Measurements from ENCODE around the gene AEBP1.
"Not testable (repeated sequence)": the region's sequence is repeated elsewhere in the genome, so short reads cannot be mapped to it uniquely, and the experiment has no call there.

Gene AEBP1

GRCh38 chr7:44121761-44122420 lies 17.7 kb downstream of the AEBP1 start:
- no peak for DNase-seq

- no peak for DNase-seq
Measured at GRCh38 chr7:44122529-44122928, 18.4 kb downstream of the AEBP1 start.

GRCh38 chr7:44123190-44124003 lies 19.3 kb downstream of the AEBP1 start, which contains the start of gene POLD2:
Gene POLD2 (minus strand): TSS chr7:44123548. CDS start chr7:44122053, 1,495 bp downstream.
- peak; percentile 94 to 96 (median 95) for DNase-seq

DNA sequence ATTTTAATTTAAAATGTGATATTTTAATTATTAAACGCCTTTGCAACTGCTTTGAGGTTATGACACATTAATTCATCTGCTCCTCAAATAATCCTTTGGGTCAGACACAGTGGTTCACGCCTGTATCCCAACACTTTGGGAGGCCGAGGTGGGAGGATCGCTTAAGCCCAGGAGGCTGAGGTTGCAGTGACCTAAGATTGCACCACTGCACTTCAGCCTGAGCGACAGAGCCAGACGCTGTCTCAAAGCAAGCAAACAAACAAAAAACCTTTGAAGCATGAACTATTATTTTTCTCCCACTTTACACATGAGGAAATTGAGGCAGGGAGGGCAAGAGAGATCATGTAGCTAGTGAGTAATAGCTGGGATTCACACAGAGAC lies 20.7 kb downstream of the AEBP1 start:
- no peak for DNase-seq

GRCh38 chr7:44126574-44126973 lies 22.4 kb downstream of the AEBP1 start:
- not testable (repeated sequence) for DNase-seq

GRCh38 chr7:44127161-44127560 lies 23.0 kb downstream of the AEBP1 start:
- no peak for DNase-seq

DNA sequence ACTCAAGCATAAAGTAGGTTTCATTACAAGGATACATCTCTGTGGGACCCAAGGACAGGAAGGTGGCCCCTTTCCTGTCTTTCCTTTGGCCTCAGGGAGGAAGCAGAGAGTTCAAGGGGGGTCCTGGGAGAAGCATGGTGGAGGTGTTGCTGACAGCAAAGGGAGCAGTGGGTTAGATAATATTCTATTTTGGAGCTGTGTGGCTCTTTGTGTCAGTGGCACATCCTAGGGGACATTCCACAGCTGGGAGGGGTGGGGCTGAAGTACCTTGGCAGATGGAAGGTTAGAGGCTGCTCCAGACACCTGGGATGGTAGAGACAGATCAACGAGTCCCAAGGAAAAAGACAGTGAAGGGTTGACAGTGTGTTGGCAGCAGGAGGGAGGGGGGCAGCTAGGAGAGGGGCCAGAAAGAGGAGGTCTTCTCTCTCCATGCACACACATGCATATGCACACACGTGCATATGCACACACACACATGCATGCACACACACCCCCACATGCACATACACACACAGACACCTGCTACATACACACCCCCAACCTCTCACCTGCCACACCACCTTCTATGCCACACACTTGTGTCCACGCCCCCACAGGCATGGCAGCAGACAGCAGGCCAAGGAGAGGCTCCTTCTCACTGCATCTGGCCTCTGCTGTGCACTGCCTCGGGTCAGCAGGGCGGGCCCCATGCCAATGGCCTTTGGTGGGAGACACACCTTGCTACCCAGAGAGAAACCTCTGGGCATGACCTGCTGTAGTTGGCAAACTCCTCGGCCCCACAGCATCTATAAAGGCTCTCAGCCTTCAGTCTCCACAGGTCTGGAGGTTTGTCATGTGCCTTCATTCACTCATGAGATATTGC lies 24.8 kb downstream of the AEBP1 start:
- DNase-seq, result no peak

DNA sequence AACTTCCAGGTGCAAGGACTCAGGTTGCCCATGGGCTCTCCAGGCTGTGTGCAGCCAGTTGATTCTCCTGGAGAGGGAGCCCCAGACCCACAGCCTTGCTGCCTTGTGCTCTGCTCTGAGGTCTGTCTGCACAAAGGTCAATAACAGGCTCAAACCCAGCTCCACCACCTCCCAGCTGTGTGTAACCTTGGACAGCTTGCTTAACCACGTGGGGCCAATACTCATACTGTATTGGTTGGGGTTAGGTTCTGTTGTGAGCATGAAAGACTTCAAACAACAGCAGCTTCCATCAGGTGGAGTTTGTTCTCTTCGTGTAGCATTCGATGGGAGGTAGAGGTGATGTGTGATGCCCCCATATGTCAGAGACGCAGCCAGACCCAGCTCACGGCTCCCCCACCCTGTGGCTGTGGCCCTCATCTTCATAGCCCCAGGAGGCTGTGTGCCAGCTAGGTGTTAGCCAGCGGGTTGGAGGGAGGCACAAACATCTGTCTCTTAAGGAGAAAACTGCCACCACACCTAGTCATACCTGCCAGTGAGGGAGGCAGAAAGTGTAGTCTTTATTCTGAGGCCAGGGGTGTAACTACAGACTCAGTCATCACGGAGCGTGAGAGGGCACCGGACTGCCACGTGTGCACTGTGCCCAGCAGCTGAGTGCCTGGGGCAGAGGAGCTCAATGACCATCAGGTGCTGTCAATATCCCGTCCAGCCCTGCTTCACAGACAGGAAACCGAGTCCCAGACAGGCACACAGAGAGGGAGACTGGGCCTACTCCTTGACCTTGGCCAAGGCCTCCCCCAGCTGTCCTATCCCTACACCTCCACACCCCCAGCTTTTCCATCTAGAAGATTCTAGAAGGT lies 27.3 kb downstream of the AEBP1 start:
- DNase-seq, result no peak

DNA sequence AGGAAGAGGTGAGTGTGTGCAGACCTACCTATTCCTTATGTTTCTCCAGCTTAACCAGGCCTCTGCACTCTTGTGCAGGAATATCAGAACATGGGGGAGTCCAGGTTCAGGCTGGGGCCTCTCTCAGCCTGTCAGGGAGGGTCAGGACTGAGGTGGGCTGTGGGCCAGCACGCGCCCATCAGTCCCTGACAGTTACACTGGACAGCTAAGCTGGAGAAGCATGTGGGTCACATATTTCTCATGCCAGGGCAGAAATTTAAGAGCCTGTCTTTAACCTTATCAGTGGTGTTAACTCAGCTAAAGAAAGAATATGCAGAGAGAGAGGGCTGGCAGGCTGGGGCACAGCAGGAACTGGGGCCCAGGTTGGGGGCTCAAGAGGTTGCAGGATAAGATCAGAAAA lies 27.9 kb downstream of the AEBP1 start:
- DNase-seq, result no peak

- no peak for DNase-seq
Measured at GRCh38 chr7:44133295-44133694, 29.1 kb downstream of the AEBP1 start.

- no peak for DNase-seq
Measured at GRCh38 chr7:44134943-44135628, 30.9 kb downstream of the AEBP1 start.

GRCh38 chr7:44136731-44137130 lies 32.6 kb downstream of the AEBP1 start:
- DNase-seq, result no peak

DNA sequence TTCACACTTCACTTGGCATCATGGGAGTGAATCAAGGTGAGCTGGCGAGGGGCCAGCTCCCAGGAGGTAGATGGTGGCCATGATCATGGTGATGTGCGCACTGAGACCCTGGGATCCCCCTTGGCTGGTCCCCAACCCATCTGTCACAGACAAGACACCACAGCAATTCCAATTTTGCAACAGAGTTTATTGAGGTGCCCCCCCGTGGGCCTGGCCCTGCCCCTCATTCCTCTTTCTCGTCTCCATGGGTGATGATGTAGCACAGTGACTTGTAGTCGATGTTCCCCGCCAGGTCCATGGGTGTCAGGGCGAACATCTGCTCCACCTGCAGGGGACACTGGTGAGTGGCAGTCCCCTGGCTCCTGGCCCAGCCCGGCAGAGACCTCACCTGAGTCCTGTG lies 34.6 kb downstream of the AEBP1 start:
- DNase-seq, result no peak

- DNase-seq, result no peak
Measured at GRCh38 chr7:44139311-44140010, 35.3 kb downstream of the AEBP1 start.

DNA sequence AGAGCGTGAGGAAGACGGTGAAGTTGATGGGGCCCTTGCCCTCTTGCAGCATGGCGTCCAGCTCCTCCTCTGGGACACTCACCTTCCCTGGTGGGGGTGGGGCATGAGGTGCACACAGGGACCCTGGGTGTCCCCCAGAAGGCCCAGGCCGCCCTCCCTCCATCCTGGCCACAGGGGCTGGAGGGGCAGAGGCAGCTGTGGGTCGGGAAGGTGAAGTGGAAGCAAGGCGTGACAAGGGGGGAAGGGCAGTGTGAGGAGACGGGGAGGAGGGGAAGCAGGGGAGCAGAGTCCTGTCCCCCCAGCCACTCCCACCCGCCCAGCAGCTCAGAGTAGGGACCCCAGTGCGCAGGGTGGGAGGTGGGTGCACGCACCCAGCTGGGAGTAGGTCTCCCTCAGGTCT lies 36.2 kb downstream of the AEBP1 start:
- no peak for DNase-seq

DNA sequence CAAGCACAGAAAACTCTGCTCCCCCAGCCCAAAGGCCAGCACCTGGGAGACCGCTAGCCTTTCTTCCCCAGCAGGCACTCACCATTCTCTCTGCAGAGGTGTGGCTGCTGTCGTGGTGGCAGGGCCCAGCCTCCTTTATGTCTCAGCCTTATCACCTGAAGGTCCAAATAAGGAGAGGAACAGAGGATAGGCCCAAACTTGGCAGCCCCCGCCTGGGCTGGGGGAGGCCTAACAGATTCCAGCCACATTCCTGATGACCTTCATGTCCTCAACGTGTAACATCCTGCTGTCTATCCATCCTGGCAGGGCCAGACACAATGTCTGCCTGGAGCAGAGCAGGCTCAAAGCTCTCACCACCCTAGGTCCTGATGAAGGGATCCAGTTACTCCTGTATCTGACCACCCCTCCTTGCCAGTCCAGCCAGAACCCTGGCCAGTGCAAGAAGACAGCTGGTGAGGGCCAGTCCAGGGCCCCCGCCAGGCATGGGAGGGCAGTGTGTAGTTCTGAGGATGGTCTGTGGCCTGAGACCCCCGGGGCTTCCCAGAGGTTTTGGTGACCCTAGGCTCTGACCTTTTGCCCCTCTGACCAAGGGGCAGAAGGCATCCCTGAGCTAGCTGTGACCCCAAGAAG lies 37.2 kb downstream of the AEBP1 start, which contains the start of gene MYL7:
MYL7 (minus strand) TSS at position 112 of the 630 bp plus-strand sequence; CDS start at position 85, 27 bp downstream.
- DNase-seq, result no peak

- DNase-seq, result no peak
Measured at GRCh38 chr7:44142028-44142427, 37.9 kb downstream of the AEBP1 start.

GRCh38 chr7:44143646-44144250 lies 39.6 kb downstream of the AEBP1 start:
- no peak for DNase-seq

DNA sequence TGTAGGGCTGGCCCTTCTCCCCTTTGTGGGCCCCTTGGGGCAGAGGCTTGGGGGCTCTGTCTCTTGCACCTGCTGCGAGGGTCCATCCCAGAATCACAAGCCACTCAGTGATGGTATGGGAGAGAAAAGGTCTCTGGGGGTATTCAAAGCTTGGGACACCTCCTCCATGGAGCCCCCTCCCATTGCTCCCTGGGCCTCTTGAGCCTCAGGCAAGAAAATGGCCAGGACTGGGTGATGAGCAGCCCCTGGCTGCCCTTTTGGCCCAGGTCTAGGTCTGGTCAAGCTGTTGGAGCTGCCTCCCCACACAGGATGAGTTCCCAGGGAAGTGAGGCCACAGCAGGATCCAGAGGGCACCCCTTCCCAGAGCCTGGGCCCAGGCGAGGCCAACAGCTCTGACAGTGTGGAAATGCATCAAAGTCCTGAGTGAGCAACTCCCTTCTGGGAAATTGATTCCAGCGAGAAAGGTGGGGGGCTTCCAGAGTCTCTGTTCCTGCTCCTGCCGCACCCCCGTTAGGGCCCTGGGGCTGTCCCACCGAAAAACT lies 40.4 kb downstream of the AEBP1 start:
- no peak for DNase-seq

All from T-helper 1 cell (primary cell).